SH-SY5Y (cell line): ENCODE measurements around the gene ZDHHC11B.
"Not testable (repeated sequence)": the region's sequence is repeated elsewhere in the genome, so short reads cannot be mapped to it uniquely, and the experiment has no call there.

Source experiments
- GATA2 ChIP-seq: IDR thresholded peaks from 2 replicates; pipeline ENCODE4 v1.6.1; 2011; ENCODE audit warnings: mild to moderate bottlenecking, low read depth, low read length
- GATA3 ChIP-seq: IDR thresholded peaks from 2 replicates; pipeline ENCODE4 v1.6.1; 2011; ENCODE audit warnings: low read depth, mild to moderate bottlenecking, low read length, moderate library complexity

Gene ZDHHC11B, protein sequence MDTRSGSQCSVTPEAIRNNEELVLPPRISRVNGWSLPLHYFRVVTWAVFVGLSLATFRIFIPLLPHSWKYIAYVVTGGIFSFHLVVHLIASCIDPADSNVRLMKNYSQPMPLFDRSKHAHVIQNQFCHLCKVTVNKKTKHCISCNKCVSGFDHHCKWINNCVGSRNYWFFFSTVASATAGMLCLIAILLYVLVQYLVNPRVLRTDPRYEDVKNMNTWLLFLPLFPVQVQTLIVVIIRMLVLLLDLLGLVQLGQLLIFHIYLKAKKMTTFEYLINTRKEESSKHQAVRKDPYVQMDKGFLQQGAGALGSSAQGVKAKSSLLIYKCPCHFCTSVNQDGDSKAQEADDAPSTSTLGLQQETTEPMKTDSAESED

DNA sequence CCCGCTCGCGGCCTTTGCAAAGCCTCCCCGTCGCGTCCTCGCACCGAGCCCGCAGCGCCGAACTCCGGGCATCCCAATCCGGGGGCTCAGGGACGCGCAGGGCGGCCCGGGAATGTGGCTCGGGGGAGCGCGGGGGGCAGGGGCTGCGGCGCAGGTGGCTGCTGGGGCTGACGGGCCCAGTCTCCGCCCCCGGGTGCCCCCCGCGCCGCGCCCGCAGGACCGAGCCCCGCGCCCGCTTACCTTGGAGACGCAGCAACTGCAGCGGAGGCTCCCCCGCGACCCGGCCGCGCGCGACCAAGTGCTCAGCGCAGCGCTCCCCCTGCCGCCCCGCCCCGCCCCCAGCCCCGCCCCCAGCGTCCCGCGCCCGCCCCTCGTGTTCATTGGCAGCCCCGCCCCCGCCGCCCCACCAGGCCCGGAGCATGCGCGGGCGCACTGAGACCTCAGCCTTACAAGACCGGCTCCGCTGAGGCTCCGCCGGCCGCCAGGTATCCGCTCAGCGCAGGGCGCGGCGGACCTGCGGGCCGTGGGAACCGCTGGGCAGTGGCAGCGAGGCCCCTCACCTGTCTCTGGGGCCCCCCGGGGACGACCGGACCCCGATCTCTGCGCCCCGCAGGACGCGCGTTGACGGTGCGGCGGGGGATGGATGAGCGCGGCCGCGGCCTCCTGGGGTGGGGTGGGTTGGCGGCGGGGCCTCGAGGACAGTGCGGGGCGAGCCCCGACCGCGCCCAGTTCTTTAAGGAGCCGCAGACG, at the start of gene ZDHHC11B:
TSS of gene ZDHHC11B (minus strand) at position 302 of the 750 bp plus-strand sequence. CDS start 17,810 bp downstream, outside the sequence.
- TF ChIP-seq GATA2, GATA3: not testable (repeated sequence)

DNA sequence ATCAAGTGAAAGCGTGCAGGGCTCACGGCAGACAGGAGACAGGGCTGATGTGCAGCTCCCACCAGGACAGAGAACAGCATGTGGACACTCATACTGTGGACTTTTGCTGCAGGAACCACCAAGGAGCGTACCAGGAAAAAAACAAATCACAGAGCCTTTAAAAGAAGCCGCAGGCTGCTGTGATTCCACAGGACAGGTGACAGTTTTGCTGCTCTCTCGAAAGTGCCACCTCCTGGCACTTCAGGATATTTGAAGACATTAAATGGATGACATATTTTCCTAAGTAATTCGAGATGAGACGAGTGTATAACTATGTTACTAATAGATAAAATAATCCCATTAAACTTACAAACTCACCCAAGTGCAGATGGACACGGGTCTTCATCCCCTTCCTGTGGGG, 37.0 kb upstream of the ZDHHC11B start:
- TF ChIP-seq GATA3 (no peak), GATA2 (no peak)

DNA sequence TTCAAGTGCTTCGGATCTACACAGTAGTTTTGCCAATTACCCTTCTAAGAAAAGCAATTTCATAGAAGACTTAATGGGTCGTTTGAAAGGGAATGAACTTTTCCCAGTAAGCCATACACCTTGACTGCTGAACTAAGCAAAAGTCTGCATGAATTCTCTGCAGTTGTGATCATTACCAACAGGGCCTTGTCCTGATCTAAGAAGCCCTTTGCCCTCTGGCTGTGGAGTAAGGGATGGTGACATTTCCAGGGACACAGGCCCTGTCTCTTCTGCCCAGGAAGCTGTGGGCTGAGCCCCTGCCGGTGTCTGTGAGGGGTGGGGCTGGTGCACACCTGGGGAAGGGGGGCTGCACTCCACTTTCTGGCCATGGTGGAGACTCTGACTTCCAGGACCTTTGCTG, 35.7 kb upstream of the ZDHHC11B start:
- no peak for TF ChIP-seq GATA2
- no peak for TF ChIP-seq GATA3

DNA sequence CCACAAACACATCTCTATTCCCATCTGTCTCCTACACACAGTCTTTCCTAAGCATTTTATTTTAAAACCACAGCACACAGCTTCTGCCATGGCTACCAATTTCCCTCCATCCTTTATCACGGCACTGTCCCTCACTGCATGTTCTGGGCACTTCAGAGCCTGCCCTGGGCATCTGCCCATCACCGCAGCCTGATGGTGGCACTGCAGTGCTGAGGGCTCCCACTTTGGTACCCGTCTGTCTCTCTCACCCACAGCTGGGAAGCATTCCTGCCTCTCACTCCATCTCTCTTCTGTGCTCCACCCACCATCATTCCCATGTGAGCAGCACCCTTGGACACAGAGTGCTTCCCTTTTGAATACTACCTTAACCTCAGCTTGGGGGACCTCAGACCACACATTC, 34.5 kb upstream of the ZDHHC11B start:
- TF ChIP-seq GATA3 (no peak), GATA2 (no peak)

DNA sequence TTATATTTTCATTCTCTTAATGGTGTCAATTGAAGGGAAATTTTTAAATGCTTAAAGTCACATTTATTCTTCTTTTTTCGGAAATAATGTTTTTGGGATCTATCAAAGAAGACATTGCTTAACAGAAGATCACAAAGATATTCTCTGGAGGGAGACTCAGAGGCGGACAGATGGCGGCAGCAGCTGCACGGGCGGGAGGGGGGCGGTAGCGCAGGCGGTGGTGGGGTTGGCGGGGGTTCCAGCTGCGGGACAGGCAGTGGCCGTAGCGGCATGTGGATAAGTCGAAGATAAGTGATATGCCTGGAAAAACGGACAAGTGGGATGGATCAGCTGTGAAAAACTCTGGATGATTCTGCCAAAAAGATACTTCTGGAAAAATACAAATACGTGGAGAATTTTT, 31.6 kb upstream of the ZDHHC11B start:
- TF ChIP-seq GATA2 (no peak), GATA3 (no peak)

DNA sequence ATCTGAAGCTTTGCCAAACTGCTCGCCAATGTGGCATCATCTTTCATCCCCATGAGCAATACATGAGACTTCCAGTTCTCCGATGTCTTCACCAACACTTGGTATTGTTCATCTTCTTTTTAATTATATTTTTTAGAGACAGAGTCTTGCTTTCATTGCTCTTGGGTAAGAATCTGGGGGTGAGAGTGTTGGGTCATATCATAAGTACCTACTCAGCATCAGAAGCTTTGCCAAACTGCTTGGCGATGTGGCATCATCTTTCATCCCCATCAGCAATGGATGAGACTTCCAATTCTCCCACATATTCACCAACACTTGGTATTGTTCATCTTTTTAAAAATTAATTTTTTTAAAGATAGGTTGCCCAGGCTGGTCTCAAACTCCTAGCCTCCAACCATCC, 30.9 kb upstream of the ZDHHC11B start:
- TF ChIP-seq GATA2 = no peak
- no peak for TF ChIP-seq GATA3

DNA sequence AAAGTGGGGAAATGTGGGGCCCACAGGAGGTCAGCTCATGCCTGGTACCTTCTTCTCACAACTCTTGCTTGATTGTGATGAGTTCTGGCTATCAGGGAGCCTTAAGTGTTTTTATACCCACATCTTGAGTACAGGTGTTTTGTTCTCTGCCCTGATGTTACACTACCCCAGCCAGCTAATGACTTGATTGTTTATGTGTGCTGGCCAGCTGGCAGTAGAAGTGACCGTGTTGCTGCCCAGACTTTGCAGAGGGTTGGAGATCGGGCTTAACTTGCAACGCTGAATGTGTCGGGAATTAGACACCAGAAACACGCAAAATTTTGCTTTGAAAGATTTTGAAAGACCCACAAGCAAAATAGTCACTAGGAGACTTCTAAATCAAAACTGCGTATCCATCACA, 16.9 kb upstream of the ZDHHC11B start:
- TF ChIP-seq GATA3 (no peak), GATA2 (no peak)

DNA sequence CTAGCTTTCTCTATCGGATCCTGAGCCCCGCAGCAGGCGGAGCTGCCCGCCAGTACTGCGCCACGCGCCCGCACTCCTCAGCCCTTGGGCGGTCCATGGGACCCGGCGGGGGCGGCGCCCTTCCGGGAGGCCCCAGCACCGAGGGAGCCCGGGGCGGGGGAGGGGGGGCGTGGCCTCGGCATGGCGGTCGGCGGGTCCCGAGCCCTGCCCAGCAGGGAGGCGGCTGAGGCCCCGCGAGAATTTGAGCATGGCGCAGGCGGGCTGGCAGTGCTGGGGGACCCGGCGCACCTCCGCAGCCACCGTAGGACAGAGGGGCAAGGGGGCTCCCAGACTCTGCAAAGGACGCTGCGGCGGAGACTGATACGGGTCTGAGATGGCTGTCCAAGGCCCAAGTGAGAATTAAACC, 6.8 kb downstream of the ZDHHC11B start:
- TF ChIP-seq GATA3 (no peak), GATA2 (no peak)

DNA sequence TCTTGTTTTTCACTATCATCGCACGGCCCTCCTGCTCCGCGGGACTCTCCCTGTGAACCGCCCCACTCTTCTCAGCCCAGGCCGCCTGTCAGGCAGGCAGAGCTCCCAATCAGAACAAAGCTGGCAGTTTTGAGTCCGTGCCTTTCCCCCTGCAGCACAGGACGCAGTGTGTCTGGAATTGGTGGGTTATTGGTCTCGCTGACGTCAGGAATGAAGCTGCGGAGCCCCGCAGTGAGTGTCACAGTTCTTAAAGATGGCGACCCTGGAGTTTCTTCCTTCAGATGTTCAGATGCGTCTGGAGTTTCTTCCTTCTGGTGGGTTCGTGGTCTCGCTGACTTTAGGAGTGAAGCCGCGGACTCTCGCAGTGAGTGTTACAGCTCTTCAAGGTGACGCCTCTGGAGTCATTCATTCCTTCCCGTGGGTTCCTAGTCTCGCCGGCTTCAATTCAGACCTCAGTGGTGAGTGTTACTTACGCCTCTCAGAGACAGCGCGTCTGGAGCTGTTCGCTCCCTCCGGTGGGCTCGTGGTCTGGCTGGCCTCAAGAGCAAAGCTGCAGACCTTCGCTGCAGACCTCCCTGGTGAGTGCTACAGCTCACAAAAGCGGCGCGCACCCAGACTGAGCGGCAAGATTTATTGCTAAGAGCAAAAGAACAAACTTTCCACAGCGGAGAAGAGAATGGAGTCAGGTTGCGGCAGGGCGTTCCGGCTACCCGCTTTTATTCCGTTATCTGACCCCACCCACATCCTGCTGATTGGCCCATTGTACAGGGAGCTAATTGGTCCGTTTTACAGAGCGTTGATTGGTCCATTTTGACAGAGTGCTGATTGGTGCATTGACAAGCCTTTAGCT, 7.4 kb downstream of the ZDHHC11B start:
- TF ChIP-seq GATA2 (no peak), GATA3 (no peak)

DNA sequence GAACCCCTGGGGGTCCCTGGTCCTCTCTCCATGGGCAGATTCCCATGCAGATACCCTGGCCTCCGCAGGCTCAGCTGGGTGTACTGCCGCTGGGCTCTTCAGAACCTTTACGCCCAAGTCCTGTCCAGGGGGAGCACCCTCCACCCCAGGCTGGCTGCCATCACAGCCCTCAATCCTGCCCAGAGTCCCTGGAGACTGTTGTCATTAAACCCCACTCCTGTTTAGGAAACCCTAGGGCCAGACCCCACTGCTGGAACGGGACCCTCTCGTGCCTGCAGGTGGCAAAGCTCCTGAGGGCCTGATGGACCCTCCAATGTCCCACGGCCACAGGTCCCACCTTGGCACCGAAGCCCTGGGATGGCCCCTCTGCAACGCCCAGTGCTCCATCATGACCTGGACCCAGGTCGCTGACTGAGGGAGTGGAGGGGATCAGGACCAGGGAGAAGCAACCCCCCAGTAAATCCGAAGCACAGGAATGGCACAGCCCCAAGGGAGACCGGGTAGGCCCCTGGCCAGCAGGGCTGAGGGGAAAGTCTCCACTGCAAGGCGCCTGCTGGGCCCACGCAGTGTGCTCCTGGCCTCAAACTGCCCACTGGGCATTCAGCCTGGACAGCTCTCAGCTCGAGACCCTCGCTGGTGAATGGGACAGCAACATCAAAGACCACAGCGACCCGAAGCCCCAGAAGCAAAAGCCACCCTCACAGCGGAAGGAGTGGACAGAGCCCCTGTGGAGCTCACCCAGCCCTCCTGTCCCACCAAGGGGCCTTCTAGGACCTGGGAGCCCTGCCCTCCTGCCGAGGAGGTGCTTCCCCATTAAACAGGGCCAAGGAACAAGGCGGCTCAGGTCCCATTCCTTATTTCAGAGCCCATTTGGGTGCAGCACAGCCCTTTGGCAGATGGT, 8.3 kb downstream of the ZDHHC11B start:
- TF ChIP-seq GATA3 (no peak), GATA2 (no peak)

DNA sequence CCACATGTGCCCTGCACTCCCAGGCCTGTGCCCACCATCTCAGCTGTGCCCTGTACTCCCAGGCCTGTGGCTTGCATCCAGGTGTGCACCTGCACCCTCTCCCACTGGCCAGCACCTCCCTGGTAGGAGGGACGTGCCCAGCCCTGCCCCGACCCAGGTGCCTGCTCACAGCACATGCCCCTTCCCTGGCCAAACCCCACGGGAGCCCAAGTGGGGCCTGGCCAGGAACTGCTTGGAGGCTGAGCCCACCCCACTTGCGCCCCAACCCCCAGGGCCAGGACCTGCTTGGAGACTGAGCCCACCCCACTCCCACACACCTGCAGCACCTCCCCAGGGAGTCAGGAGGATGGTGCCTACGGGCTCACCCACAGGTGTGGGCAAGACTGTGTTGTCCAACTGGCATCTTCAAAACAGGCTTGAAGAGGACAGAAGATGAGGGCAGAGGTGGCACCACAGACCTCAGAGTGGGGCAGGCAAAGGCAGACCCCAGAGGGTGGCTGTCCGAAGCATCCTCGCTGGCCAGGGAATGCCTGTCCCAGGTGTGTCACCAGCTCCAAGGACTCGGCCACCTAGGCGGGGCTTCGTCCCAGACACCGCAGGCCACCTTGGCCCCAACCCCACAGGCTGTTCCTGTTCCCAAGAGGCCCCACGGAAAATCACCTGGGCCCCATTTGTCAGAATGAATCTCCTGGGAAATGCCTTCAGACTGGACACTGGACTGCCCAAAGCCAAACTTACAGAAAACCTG, 10.8 kb downstream of the ZDHHC11B start:
- TF ChIP-seq GATA3 = no peak
- no peak for TF ChIP-seq GATA2

DNA sequence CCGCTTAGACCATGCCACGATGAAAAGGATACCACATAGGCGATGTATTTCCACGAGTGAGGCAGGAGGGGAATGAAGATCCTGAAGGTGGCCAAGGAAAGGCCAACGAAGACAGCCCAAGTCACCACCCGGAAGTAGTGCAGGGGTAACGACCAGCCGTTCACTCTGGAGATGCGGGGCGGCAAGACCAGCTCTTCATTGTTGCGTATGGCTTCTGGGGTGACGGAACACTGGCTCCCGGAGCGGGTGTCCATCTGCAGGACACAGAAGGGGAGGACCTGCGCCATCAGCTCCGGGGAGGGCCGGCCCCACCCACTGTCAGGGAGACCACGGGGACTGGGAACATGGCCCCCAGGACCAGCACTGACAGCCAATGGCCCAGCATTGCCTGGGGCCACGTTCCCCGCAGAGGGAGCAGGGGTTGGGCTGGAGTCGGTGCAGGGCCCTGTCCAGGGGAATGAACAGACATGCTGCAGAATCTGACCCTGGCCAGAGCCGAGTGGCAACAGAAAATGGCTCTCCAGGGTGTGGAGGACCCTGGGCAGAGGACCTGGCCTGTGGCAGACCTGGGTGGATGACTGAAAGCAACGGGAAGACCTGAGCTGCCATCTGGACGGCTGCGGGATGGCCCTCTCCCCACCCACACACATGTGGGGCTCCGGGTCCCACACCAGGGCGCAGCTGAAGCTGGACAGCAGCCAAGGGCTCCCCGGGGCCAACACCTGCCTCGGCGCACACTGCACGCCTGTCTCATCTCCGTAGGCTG, 17.7 kb downstream of the ZDHHC11B start:
- TF ChIP-seq GATA2 = no peak
- no peak for TF ChIP-seq GATA3

DNA sequence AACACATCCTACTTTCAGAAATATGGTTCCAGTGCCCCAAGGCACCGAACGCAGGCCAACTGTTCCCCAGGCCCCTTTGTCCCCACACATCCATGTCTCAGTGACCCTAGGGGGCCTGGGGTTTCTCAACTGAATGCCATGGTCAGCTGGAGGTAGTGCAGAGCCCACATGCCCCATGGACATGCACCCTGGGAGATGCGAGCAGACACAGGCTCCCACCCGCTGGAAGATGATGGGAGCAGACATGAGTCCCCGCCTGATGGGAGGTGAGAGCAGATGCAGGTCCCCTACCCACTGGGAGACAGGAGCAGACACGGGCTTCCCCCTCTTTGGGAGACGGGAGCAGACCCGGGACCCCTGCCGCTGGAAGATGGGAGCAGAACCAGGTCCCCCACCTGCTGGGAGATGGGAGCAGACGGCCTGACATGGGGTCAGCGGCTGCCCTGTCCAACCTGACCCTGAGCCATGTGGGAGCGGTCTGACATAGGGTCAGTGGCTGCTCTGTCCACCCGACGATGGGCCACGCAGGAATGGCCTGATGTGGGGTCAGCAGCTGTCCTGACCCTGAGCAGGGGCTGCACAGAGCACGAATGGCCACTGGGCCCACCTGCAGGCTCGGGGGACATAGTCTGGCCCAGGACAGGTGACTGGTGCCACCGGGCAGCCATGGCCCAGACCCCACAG, 18.4 kb downstream of the ZDHHC11B start:
- TF ChIP-seq GATA2 = no peak
- TF ChIP-seq GATA3 = no peak
